ENCODE results near the gene AGTR1.
"Not testable (repeated sequence)": the region's sequence is repeated elsewhere in the genome, so short reads cannot be mapped to it uniquely, and the experiment has no call there.

Gene AGTR1

GRCh38 chr3:148740291-148740690, 42.6 kb downstream of the AGTR1 start:
- no peaks in the 10 kb centered on the region for H3K27me3 ChIP-seq (ENCODE audit: insufficient read depth, low read length)
- H3K4me1 ChIP-seq (ENCODE audit: control insufficient read depth, insufficient read depth, low read length, unreplicated experiment) = peaks cover 19% of the 10 kb centered on the region
- no peaks in the 10 kb centered on the region for H3K79me2 ChIP-seq (ENCODE audit: control insufficient read depth, insufficient read depth, low read length, unreplicated experiment)
- no peaks in the 10 kb centered on the region for H3K36me3 ChIP-seq (ENCODE audit: insufficient read depth, low read length)
- no peak overlapping the region for H2AFZ ChIP-seq (ENCODE audit: low read length, unreplicated experiment)
- H3K27ac ChIP-seq (ENCODE audit: low read depth, low read length) = no peak overlapping the region
- H3K4me3 ChIP-seq (ENCODE audit: low read depth, low read length) = no peak overlapping the region

GRCh38 chr3:148741219-148741618, 43.5 kb downstream of the AGTR1 start:
- Histone ChIP-seq H3K36me3 (ENCODE audit: insufficient read depth, low read length) (no peaks in the 10 kb centered on the region), H3K79me2 (ENCODE audit: control insufficient read depth, insufficient read depth, low read length, unreplicated experiment) (no peaks in the 10 kb centered on the region), H3K27me3 (ENCODE audit: insufficient read depth, low read length) (no peaks in the 10 kb centered on the region), H2AFZ (ENCODE audit: low read length, unreplicated experiment) (no peak overlapping the region), H3K4me1 (ENCODE audit: control insufficient read depth, insufficient read depth, low read length, unreplicated experiment) (peaks cover 12% of the 10 kb centered on the region), H3K4me3 (ENCODE audit: low read depth, low read length) (no peak overlapping the region), H3K27ac (ENCODE audit: low read depth, low read length) (no peak overlapping the region)

GRCh38 chr3:148742118-148742517, 44.4 kb downstream of the AGTR1 start:
- H3K4me1 ChIP-seq (ENCODE audit: control insufficient read depth, insufficient read depth, low read length, unreplicated experiment) = peaks cover 4% of the 10 kb centered on the region
- no peaks in the 10 kb centered on the region for H3K27me3 ChIP-seq (ENCODE audit: insufficient read depth, low read length)
- H3K79me2 ChIP-seq (ENCODE audit: control insufficient read depth, insufficient read depth, low read length, unreplicated experiment) = no peaks in the 10 kb centered on the region
- H3K4me3 ChIP-seq (ENCODE audit: low read depth, low read length) = no peak overlapping the region
- no peaks in the 10 kb centered on the region for H3K36me3 ChIP-seq (ENCODE audit: insufficient read depth, low read length)
- H3K27ac ChIP-seq (ENCODE audit: low read depth, low read length) = no peak overlapping the region
- no peak overlapping the region for H2AFZ ChIP-seq (ENCODE audit: low read length, unreplicated experiment)

GRCh38 chr3:148746053-148746452, 48.4 kb downstream of the AGTR1 start:
- Histone ChIP-seq H3K79me2 (ENCODE audit: control insufficient read depth, insufficient read depth, low read length, unreplicated experiment) (no peaks in the 10 kb centered on the region), H3K4me3 (ENCODE audit: low read depth, low read length) (no peak overlapping the region), H3K27me3 (ENCODE audit: insufficient read depth, low read length) (peaks cover 5% of the 10 kb centered on the region; the same call in 1 of the 2 replicates), H3K4me1 (ENCODE audit: control insufficient read depth, insufficient read depth, low read length, unreplicated experiment) (no peaks in the 10 kb centered on the region), H3K36me3 (ENCODE audit: insufficient read depth, low read length) (no peaks in the 10 kb centered on the region), H2AFZ (ENCODE audit: low read length, unreplicated experiment) (no peak overlapping the region), H3K27ac (ENCODE audit: low read depth, low read length) (no peak overlapping the region)

GRCh38 chr3:148748283-148748682, 50.6 kb downstream of the AGTR1 start:
- no peaks in the 10 kb centered on the region for H3K36me3 ChIP-seq (ENCODE audit: insufficient read depth, low read length)
- no peak overlapping the region for H2AFZ ChIP-seq (ENCODE audit: low read length, unreplicated experiment)
- H3K79me2 ChIP-seq (ENCODE audit: control insufficient read depth, insufficient read depth, low read length, unreplicated experiment) = no peaks in the 10 kb centered on the region
- H3K4me1 ChIP-seq (ENCODE audit: control insufficient read depth, insufficient read depth, low read length, unreplicated experiment) = no peaks in the 10 kb centered on the region
- H3K27ac ChIP-seq (ENCODE audit: low read depth, low read length) = no peak overlapping the region
- H3K4me3 ChIP-seq (ENCODE audit: low read depth, low read length) = no peak overlapping the region
- H3K27me3 ChIP-seq (ENCODE audit: insufficient read depth, low read length) = peaks cover 18% of the 10 kb centered on the region; the same call in 1 of the 2 replicates

- no peaks in the 10 kb centered on the region for H3K36me3 ChIP-seq (ENCODE audit: insufficient read depth, low read length)
- H3K27ac ChIP-seq (ENCODE audit: low read depth, low read length) = no peak overlapping the region
- no peak overlapping the region for H3K4me3 ChIP-seq (ENCODE audit: low read depth, low read length)
- H3K4me1 ChIP-seq (ENCODE audit: control insufficient read depth, insufficient read depth, low read length, unreplicated experiment) = no peaks in the 10 kb centered on the region
- no peaks in the 10 kb centered on the region for H3K79me2 ChIP-seq (ENCODE audit: control insufficient read depth, insufficient read depth, low read length, unreplicated experiment)
- no peak overlapping the region for H2AFZ ChIP-seq (ENCODE audit: low read length, unreplicated experiment)
- peaks cover 18% of the 10 kb centered on the region; the same call in 1 of the 2 replicates for H3K27me3 ChIP-seq (ENCODE audit: insufficient read depth, low read length)
Measured at GRCh38 chr3:148750296-148750695, 52.6 kb downstream of the AGTR1 start.

- no peak overlapping the region for H2AFZ ChIP-seq (ENCODE audit: low read length, unreplicated experiment)
- no peak overlapping the region for H3K27ac ChIP-seq (ENCODE audit: low read depth, low read length)
- H3K36me3 ChIP-seq (ENCODE audit: insufficient read depth, low read length) = no peaks in the 10 kb centered on the region
- H3K27me3 ChIP-seq (ENCODE audit: insufficient read depth, low read length) = peaks cover 18% of the 10 kb centered on the region; the same call in 1 of the 2 replicates
- H3K4me3 ChIP-seq (ENCODE audit: low read depth, low read length) = no peak overlapping the region
- no peaks in the 10 kb centered on the region for H3K79me2 ChIP-seq (ENCODE audit: control insufficient read depth, insufficient read depth, low read length, unreplicated experiment)
- no peaks in the 10 kb centered on the region for H3K4me1 ChIP-seq (ENCODE audit: control insufficient read depth, insufficient read depth, low read length, unreplicated experiment)
Measured at GRCh38 chr3:148751461-148751860, 53.8 kb downstream of the AGTR1 start.

GRCh38 chr3:148753385-148753784, 55.7 kb downstream of the AGTR1 start:
- not testable (repeated sequence) for H3K4me3 ChIP-seq (ENCODE audit: low read depth, low read length); H3K36me3 ChIP-seq (ENCODE audit: insufficient read depth, low read length); H3K27ac ChIP-seq (ENCODE audit: low read depth, low read length); H2AFZ ChIP-seq (ENCODE audit: low read length, unreplicated experiment); H3K4me1 ChIP-seq (ENCODE audit: control insufficient read depth, insufficient read depth, low read length, unreplicated experiment); H3K79me2 ChIP-seq (ENCODE audit: control insufficient read depth, insufficient read depth, low read length, unreplicated experiment)
- H3K27me3 ChIP-seq (ENCODE audit: insufficient read depth, low read length) = peaks cover 18% of the 10 kb centered on the region; the same call in 1 of the 2 replicates

GRCh38 chr3:148755570-148755969, 57.9 kb downstream of the AGTR1 start:
- no peak overlapping the region for H3K27ac ChIP-seq (ENCODE audit: low read depth, low read length)
- no peak overlapping the region for H3K4me3 ChIP-seq (ENCODE audit: low read depth, low read length)
- no peaks in the 10 kb centered on the region for H3K36me3 ChIP-seq (ENCODE audit: insufficient read depth, low read length)
- peaks cover 9% of the 10 kb centered on the region for H3K4me1 ChIP-seq (ENCODE audit: control insufficient read depth, insufficient read depth, low read length, unreplicated experiment)
- H3K27me3 ChIP-seq (ENCODE audit: insufficient read depth, low read length) = peaks cover 26% of the 10 kb centered on the region
- no peaks in the 10 kb centered on the region for H3K79me2 ChIP-seq (ENCODE audit: control insufficient read depth, insufficient read depth, low read length, unreplicated experiment)
- H2AFZ ChIP-seq (ENCODE audit: low read length, unreplicated experiment) = no peak overlapping the region

- H3K79me2 ChIP-seq (ENCODE audit: control insufficient read depth, insufficient read depth, low read length, unreplicated experiment) = no peaks in the 10 kb centered on the region
- H2AFZ ChIP-seq (ENCODE audit: low read length, unreplicated experiment) = no peak overlapping the region
- H3K36me3 ChIP-seq (ENCODE audit: insufficient read depth, low read length) = no peaks in the 10 kb centered on the region
- H3K4me1 ChIP-seq (ENCODE audit: control insufficient read depth, insufficient read depth, low read length, unreplicated experiment) = peaks cover 9% of the 10 kb centered on the region
- no peak overlapping the region for H3K27ac ChIP-seq (ENCODE audit: low read depth, low read length)
- H3K4me3 ChIP-seq (ENCODE audit: low read depth, low read length) = no peak overlapping the region
- H3K27me3 ChIP-seq (ENCODE audit: insufficient read depth, low read length) = peaks cover 23% of the 10 kb centered on the region
Measured at GRCh38 chr3:148756311-148756710, 58.6 kb downstream of the AGTR1 start.

- H3K36me3 ChIP-seq (ENCODE audit: insufficient read depth, low read length) = no peaks in the 10 kb centered on the region
- H3K27ac ChIP-seq (ENCODE audit: low read depth, low read length) = peak overlapping the region; percentile 9; the same call in 1 of the 2 replicates
- H3K4me1 ChIP-seq (ENCODE audit: control insufficient read depth, insufficient read depth, low read length, unreplicated experiment) = peaks cover 9% of the 10 kb centered on the region
- H3K4me3 ChIP-seq (ENCODE audit: low read depth, low read length) = no peak overlapping the region
- no peak overlapping the region for H2AFZ ChIP-seq (ENCODE audit: low read length, unreplicated experiment)
- H3K79me2 ChIP-seq (ENCODE audit: control insufficient read depth, insufficient read depth, low read length, unreplicated experiment) = no peaks in the 10 kb centered on the region
- H3K27me3 ChIP-seq (ENCODE audit: insufficient read depth, low read length) = peaks cover 16% of the 10 kb centered on the region
Measured at GRCh38 chr3:148757238-148758215, 59.8 kb downstream of the AGTR1 start.

All from ACC112 (cell line).